GM12892 (cell line): Measurements from ENCODE around the gene NXPH4.

Experiments
- DNase-seq: peaks from one replicate; pipeline ENCODE4 v3.0.0; 2011; ENCODE audit not compliant: insufficient read length
- FAIRE-seq: peaks from 2 replicates; lab custom pipeline; 2011; peaks lifted over from hg19 to GRCh38; lab: Jason Lieb, UNC
- POLR2A ChIP-seq: IDR thresholded peaks from 2 replicates; pipeline ENCODE4 v1.6.1; 2011; ENCODE audit warnings: low read depth, low read length, control low read depth
- POLR2AphosphoS5 ChIP-seq: IDR thresholded peaks from 2 replicates; pipeline ENCODE4 v1.6.1; 2011; ENCODE audit warnings: low read depth, low read length, control low read depth
- TAF1 ChIP-seq: IDR thresholded peaks from 2 replicates; pipeline ENCODE4 v1.6.1; 2011; ENCODE audit warnings: low read depth, mild to moderate bottlenecking, control low read depth, low read length, borderline replicate concordance

The NXPH4 gene

GRCh38 chr12:57208631-57209282 is 7.8 kb upstream of the NXPH4 start:
- no peak for FAIRE-seq
- DNase-seq, result no peak

GRCh38 chr12:57209916-57210315 is 6.7 kb upstream of the NXPH4 start:
- no peak for TF ChIP-seq TAF1
- no peak for TF ChIP-seq POLR2AphosphoS5
- no peak for TF ChIP-seq POLR2A
- FAIRE-seq, result no peak
- DNase-seq, result no peak

More at GRCh38 chr12:57208631-57209282, 7.8 kb upstream of the NXPH4 start:
- TF ChIP-seq POLR2A, result no peak
- no peak for TF ChIP-seq TAF1
- no peak for TF ChIP-seq POLR2AphosphoS5

- no peak for FAIRE-seq
- no peak for DNase-seq
- TF ChIP-seq POLR2AphosphoS5 (no peak), TAF1 (no peak), POLR2A (no peak)
These were observed 6.1 kb upstream of the NXPH4 start for GRCh38 chr12:57210461-57210860.

DNA sequence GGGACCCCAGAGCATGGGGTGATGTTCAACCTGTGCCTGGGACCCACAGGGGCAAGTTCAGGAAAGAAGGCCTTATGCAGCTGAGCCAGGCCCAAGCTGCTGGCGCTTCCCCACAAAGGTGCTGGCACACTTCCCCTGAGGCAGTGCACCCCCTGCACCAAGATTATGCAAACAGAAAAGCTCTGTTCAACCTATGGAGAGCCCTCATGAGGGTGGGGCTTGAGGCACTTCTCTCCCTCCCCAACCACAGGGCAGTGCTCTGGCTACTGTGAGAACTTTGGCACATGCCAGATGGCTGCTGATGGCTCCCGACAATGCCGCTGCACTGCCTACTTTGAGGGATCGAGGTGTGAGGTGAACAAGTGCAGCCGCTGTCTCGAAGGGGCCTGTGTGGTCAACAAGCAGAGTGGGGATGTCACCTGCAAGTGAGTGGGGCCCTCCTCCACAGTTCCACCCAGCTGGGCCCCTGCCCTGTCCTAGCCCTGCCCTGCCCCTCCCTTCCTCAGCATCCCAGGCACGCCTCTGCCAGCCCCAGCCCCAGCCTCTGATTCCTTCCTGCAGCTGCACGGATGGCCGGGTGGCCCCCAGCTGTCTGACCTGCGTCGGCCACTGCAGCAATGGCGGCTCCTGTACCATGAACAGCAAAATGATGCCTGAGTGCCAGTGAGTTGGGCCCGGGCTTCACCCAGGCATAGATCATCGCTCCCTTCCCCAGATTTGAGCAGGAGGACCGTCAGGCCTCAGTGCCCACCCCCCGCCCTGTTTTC is 5.5 kb upstream of the NXPH4 start:
- FAIRE-seq (no peak), DNase-seq (no peak)
- TF ChIP-seq POLR2AphosphoS5 (no peak), POLR2A (no peak), TAF1 (no peak)

- DNase-seq (no peak), FAIRE-seq (no peak)
These were observed 4.5 kb upstream of the NXPH4 start for GRCh38 chr12:57211791-57212700.

GRCh38 chr12:57212701-57213057 is 3.9 kb upstream of the NXPH4 start:
- FAIRE-seq (no peak), DNase-seq (no peak)
- TF ChIP-seq POLR2AphosphoS5, result no peak

More at GRCh38 chr12:57211791-57212700, 4.5 kb upstream of the NXPH4 start:
- TF ChIP-seq POLR2A, result no peak
- TF ChIP-seq POLR2AphosphoS5, result no peak
- no peak for TF ChIP-seq TAF1

DNA sequence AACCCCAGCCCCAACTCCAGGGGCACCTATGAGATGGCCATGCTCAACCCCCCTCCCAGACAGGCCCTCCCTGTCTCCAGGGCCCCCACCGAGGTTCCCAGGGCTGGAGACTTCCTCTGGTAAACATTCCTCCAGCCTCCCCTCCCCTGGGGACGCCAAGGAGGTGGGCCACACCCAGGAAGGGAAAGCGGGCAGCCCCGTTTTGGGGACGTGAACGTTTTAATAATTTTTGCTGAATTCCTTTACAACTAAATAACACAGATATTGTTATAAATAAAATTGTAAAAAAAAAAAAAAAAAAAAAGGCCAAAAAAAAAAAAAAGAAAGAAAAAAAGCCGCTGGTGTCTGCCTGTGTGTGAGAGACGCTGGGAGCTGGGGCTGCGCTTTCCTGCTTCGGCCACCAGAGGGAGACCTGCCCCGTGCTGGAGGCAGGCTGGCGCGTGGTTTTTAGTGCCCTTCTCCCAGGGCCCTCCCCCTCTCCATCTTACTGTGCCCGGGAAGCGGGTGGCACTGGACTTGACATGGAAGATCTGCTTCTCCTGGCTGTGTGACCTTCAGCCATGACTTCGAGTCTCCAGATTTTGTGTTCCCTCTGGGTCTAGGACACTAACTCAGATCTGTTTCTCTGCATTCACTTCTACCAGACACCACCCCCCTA is 3.4 kb upstream of the NXPH4 start:
- DNase-seq (peak; percentile 95), FAIRE-seq (peak; percentile 91)
- TF ChIP-seq POLR2A (no peak), POLR2AphosphoS5 (no peak)

DNA sequence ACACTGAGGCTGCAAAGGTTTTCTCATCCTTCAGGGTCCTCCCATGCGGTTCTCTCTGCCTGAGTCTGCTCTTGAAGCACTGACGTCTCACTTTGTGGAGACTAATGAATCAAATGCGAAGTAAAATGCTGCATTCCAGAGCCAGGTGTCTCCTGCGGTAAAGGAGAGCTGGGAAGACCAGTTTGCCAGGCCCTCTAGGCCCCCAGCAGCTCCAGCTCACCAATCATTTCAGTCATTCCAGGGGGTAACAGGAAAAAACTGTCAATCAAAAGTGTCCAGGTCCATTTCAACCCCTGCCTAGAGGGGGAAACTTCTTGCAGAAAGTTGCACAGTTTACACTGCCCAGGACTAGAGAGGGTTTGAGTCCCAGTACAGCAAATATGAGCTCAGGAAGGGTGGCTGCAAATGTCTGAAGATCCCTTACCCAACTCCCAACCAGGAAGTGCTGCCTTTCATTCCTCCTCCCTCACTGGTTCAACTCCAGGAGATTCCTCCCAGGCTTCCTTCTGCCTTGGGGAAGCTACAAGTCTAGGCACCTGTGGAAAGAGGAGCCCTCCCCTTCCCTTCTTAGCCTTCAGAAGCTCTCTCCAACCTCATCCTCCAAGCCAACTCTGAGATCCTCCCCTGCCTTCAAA is 2.7 kb upstream of the NXPH4 start:
- FAIRE-seq, result no peak
- TF ChIP-seq TAF1, result no peak
- TF ChIP-seq POLR2AphosphoS5, result no peak
- TF ChIP-seq POLR2A, result no peak
- DNase-seq, result no peak

- no peak for TF ChIP-seq TAF1
- no peak for TF ChIP-seq POLR2A
- TF ChIP-seq POLR2AphosphoS5, result no peak
- FAIRE-seq (peak; percentile 82), DNase-seq (peak; percentile 73)
These were observed 2.2 kb upstream of the NXPH4 start for GRCh38 chr12:57214398-57214781.

- FAIRE-seq, result no peak
- DNase-seq, result no peak
- TF ChIP-seq POLR2AphosphoS5 (no peak), TAF1 (no peak), POLR2A (no peak)
These were observed 1.5 kb upstream of the NXPH4 start for GRCh38 chr12:57215065-57215464.
